GM23248 (cell line): ENCODE measurements around the gene SCMH1. TPM values are rescaled to one million over a fixed set of nuclear protein-coding genes. Genes with fewer than 3 reads are reported as not detected.

Experiments used
- DNase-seq: peaks from one replicate; pipeline ENCODE4 v3.0.0-alpha.2; 2015
- H2AFZ ChIP-seq: fragments of 200-600 bp; sonication (generic); 2 replicates; pipeline ENCODE4 v1.6.1; 2016; ENCODE audit warnings: antibody characterized with exemption
- H3F3A ChIP-seq: fragments of 200-600 bp; sonication (generic); 2 replicates; pipeline ENCODE4 v1.6.1; 2016; ENCODE audit warnings: mild to moderate bottlenecking, antibody characterized with exemption, mixed run types; ENCODE audit not compliant: insufficient read depth
- H3K27ac ChIP-seq: fragments of 200-600 bp; sonication (generic); 2 replicates; pipeline ENCODE4 v1.5.1; 2016; ENCODE audit warnings: mild to moderate bottlenecking
- H3K27me3 ChIP-seq: fragments of 200-600 bp; sonication (generic); replicated peaks from 2 replicates; pipeline ENCODE4 v1.6.1; 2016; ENCODE audit warnings: mild to moderate bottlenecking; ENCODE audit not compliant: insufficient read depth
- H3K36me3 ChIP-seq: fragments of 200-600 bp; sonication (generic); 2 replicates; pipeline ENCODE4 v1.6.1; 2016; ENCODE audit warnings: low read depth, mild to moderate bottlenecking
- H3K4me1 ChIP-seq: fragments of 200-600 bp; sonication (generic); 2 replicates; pipeline ENCODE4 v1.6.1; 2016; ENCODE audit warnings: mild to moderate bottlenecking; ENCODE audit not compliant: insufficient read depth
- H3K4me2 ChIP-seq: fragments of 200-600 bp; sonication (generic); one replicate; pipeline ENCODE4 v1.6.1; 2016; ENCODE audit warnings: mild to moderate bottlenecking; ENCODE audit not compliant: unreplicated experiment
- H3K4me3 ChIP-seq: fragments of 200-600 bp; sonication (generic); 2 replicates; pipeline ENCODE4 v1.5.1; 2016; ENCODE audit warnings: mild to moderate bottlenecking
- H3K79me2 ChIP-seq: fragments of 200-600 bp; sonication (generic); 2 replicates; pipeline ENCODE4 v1.6.1; 2016; ENCODE audit warnings: mild to moderate bottlenecking; ENCODE audit not compliant: insufficient read depth
- H3K9ac ChIP-seq: fragments of 200-600 bp; sonication (generic); 2 replicates; pipeline ENCODE4 v1.6.1; 2016; ENCODE audit warnings: mild to moderate bottlenecking
- H3K9me2 ChIP-seq: fragments of 200-600 bp; sonication (generic); 2 replicates; pipeline ENCODE4 v1.6.1; 2016; ENCODE audit warnings: mixed run types, mild to moderate bottlenecking, moderate library complexity; ENCODE audit not compliant: insufficient read depth
- H3K9me3 ChIP-seq: fragments of 200-600 bp; sonication (generic); one replicate; pipeline ENCODE4 v1.6.1; 2017; ENCODE audit warnings: low read depth
- H4K20me1 ChIP-seq: fragments of 200-600 bp; sonication (generic); 2 replicates; pipeline ENCODE4 v1.6.0; 2016; ENCODE audit not compliant: insufficient read depth
- EZH2 ChIP-seq: fragments of 200-600 bp; sonication (generic); IDR thresholded peaks from 2 replicates; pipeline ENCODE4 v1.6.1; 2018; ENCODE audit warnings: antibody characterized with exemption, mild to moderate bottlenecking; ENCODE audit not compliant: insufficient read depth, poor library complexity, severe bottlenecking
- EZH2phosphoT487 ChIP-seq: fragments of 200-600 bp; sonication (generic); IDR thresholded peaks from 2 replicates; pipeline ENCODE4 v1.6.1; 2018; ENCODE audit warnings: antibody characterized with exemption, moderate library complexity, mild to moderate bottlenecking, low read depth; ENCODE audit not compliant: insufficient read depth
- WGBS, 2 experiments: methylation state at CpG; one replicate each; pipeline ENCODE4 v1.1.6; 2015 to 2017; ENCODE audit warnings: low lambda C conversion rate in 2 of 2, low coverage in 1 of 2; ENCODE audit errors: missing lambda C conversion rate in 2 of 2; 5-methylcytosine and 5-hydroxymethylcytosine counted together
- in situ Hi-C: fragments of 300-500 bp; cut with MboI; formaldehyde crosslinking; loops from 2 replicates; pipeline ENCODE4 v1.15.0; 2020
- polyA plus RNA-seq: library from polyadenylated mRNA; unstranded; fragments of >200 nt; fragmentation: Nextera tagmentation; extraction: Ambion mirVana; gene quantifications from 2 replicates; pipeline ENCODE4 v1.2.1, GENCODE V29; 2016
- total RNA-seq: library from RNA; depleted of rRNA; stranded (reverse); fragments of >200 nt; shearing (Covaris generic); gene quantifications from 2 replicates; pipeline ENCODE4 v1.2.3, GENCODE V29; 2014

Gene SCMH1
- total and polyA plus RNA-seq, 2 experiments from 2014 or later: 10.8 to 16.6 TPM

DNA sequence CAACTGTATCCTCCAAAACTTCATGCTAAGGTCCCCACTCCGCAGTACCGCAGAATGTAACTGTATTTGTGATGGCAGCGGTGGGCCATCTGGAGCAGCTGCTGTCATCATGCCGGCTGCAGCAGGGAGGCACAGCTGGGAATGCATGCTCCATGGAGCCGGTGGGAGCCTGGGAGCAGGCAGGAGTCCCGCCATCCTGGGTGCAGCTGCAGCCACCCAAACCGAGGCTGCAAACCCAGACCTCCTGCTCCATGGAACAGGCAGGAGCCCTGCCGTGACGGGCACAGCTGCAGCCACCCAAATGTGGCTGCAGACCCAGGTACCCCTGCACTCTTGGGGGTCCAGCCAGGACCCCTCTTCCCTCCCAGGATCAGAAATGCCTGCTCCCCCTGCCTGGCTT lies 80.3 kb downstream of the SCMH1 start:
- WGBS, 2 experiments: 87 to 93% methylated on average over 9 of the region's 9 CpGs

GRCh38 chr1:41160498-41161110 lies 81.5 kb downstream of the SCMH1 start:
- in situ Hi-C loops: no loop called here
- Histone ChIP-seq H3K4me3 (no peak overlapping the region), H3K36me3 (peaks cover 19% of the 10 kb centered on the region; the same call in 1 of the 2 replicates), H3K9me2 (no peaks in the 10 kb centered on the region), H3K4me2 (no peak overlapping the region), H3K4me1 (peaks cover 7% of the 10 kb centered on the region), H3F3A (peaks cover 11% of the 10 kb centered on the region; the same call in 1 of the 2 replicates), H3K27ac (no peak overlapping the region), H3K79me2 (no peaks in the 10 kb centered on the region), H3K9ac (no peak overlapping the region), H4K20me1 (no peaks in the 10 kb centered on the region), H3K27me3 (0 out of 2 replicates have a peak, but pooled peaks cover 4% of the 10 kb centered on the region), H3K9me3 (no peaks in the 10 kb centered on the region), H2AFZ (no peak overlapping the region)
- TF ChIP-seq EZH2phosphoT487 (no peak), EZH2 (no peak)
- no peak for DNase-seq
- 98 to 100% methylated on average over 3 of the region's 3 CpGs for WGBS, 2 experiments

More for the DNA sequence above, 80.3 kb downstream of the SCMH1 start:
- Histone ChIP-seq H2AFZ (no peak overlapping the region), H3K4me2 (no peak overlapping the region), H3K27ac (no peak overlapping the region), H3K36me3 (peaks cover 19% of the 10 kb centered on the region; the same call in 1 of the 2 replicates), H3K9me3 (no peaks in the 10 kb centered on the region), H3K9ac (no peak overlapping the region), H3K27me3 (0 out of 2 replicates have a peak, but pooled peaks cover 4% of the 10 kb centered on the region), H4K20me1 (no peaks in the 10 kb centered on the region), H3K79me2 (no peaks in the 10 kb centered on the region), H3K4me3 (no peak overlapping the region), H3F3A (0 out of 2 replicates have a peak, but pooled peaks cover 4% of the 10 kb centered on the region), H3K4me1 (no peaks in the 10 kb centered on the region), H3K9me2 (no peaks in the 10 kb centered on the region)
- in situ Hi-C loops: no loop called here
- TF ChIP-seq EZH2phosphoT487: no peak
- no peak for DNase-seq

- no peaks in the 10 kb centered on the region for H4K20me1 ChIP-seq
- H3K4me1 ChIP-seq: peaks cover 22% of the 10 kb centered on the region
- H2AFZ ChIP-seq: no peak overlapping the region
- no peak overlapping the region for H3K4me2 ChIP-seq
- 0 out of 2 replicates have a peak, but pooled peaks cover 4% of the 10 kb centered on the region for H3K27me3 ChIP-seq
- no peaks in the 10 kb centered on the region for H3K9me2 ChIP-seq
- no peak for TF ChIP-seq EZH2phosphoT487
- TF ChIP-seq EZH2: no peak
- H3K27ac ChIP-seq: no peak overlapping the region
- H3K79me2 ChIP-seq: no peaks in the 10 kb centered on the region
- whole genome bisulfite sequencing, 2 experiments: 100% methylated on average over 1 of the region's 1 CpG
- no peak for DNase-seq
- no peaks in the 10 kb centered on the region for H3K9me3 ChIP-seq
- H3K9ac ChIP-seq: no peak overlapping the region
- peaks cover 16% of the 10 kb centered on the region for H3F3A ChIP-seq
- H3K4me3 ChIP-seq: no peak overlapping the region
- in situ Hi-C loops: no loop called here
- peaks cover 19% of the 10 kb centered on the region; the same call in 1 of the 2 replicates for H3K36me3 ChIP-seq
Measured at GRCh38 chr1:41158966-41159365, 83.1 kb downstream of the SCMH1 start.

GRCh38 chr1:41158147-41158875 lies 83.8 kb downstream of the SCMH1 start:
- Histone ChIP-seq H2AFZ (no peak overlapping the region), H3F3A (peaks cover 23% of the 10 kb centered on the region), H3K9ac (no peak overlapping the region), H3K27me3 (0 out of 2 replicates have a peak, but pooled peaks cover 4% of the 10 kb centered on the region), H3K9me2 (no peaks in the 10 kb centered on the region), H4K20me1 (no peaks in the 10 kb centered on the region), H3K9me3 (no peaks in the 10 kb centered on the region), H3K4me1 (peaks cover 29% of the 10 kb centered on the region), H3K4me3 (no peak overlapping the region), H3K79me2 (no peaks in the 10 kb centered on the region), H3K36me3 (peaks cover 19% of the 10 kb centered on the region; the same call in 1 of the 2 replicates), H3K4me2 (no peak overlapping the region), H3K27ac (no peak overlapping the region)
- TF ChIP-seq EZH2phosphoT487 (no peak), EZH2 (no peak)
- WGBS, 2 experiments: 99% methylated on average over 3 of the region's 3 CpGs
- in situ Hi-C loops: no loop called here
- no peak for DNase-seq
